Measurements from ENCODE around the gene VPS54.

The VPS54 gene

DNA sequence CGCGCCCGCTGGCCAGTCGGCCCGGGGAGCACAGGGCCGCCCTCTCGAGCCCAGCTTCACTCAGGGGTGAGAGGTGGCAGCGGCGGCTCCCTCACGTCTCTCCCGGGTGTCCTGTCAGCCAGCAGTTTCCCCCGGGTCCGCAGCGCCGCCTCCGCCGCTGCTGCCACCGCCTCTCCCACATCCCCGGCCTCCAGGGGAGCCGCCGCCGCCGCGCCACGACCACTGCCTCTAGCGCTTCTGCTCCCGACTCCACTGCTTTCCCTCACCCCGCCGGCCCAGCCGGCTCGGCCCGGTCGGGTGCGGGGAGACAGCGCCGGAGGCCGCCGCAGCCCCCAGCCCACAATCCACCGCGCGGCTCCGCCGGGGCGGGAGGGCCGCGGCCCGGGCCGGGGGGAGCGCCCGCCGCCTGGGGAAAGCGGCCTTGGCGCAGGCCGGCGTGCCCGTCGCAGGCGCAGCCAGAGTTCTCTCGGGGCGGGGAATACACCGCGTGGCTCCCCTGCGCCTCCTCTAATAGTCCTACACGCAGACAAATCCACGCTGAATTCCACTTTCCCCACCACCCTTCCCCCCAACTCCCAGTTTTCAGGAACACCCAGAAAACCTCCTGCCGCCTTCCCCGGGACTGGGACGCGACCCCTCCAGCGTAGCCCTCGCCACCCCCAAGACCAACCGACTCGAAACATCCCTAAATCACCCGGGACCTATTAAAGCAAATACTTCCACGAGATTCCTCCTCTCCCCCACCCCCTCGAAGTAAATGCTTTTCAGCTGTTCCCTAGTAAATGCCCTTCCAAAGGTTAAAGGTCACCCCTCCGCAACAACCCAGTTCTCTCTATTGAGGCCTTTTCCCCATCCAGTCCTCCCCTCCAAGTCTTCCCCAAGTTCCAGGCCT, at the start of gene VPS54:
Gene VPS54, minus strand, starts transcription at position 346 of the 892 bp plus-strand sequence. CDS start 35,429 bp downstream, outside the sequence.
- no peaks in the 10 kb centered on the region for H3K27me3 ChIP-seq (ENCODE audit: control insufficient read depth, insufficient read depth, low read length)
- H3K4me1 ChIP-seq (ENCODE audit: control insufficient read depth, insufficient read depth, low read length), result peaks cover 8% of the 10 kb centered on the region
- no peaks in the 10 kb centered on the region for H3K36me3 ChIP-seq (ENCODE audit: control insufficient read depth, insufficient read depth, low read length)
- no peaks in the 10 kb centered on the region for H3K9me3 ChIP-seq (ENCODE audit: control insufficient read depth, insufficient read depth, low read length)
- peak within 1 kb of the TSS; percentile 81 for H3K4me3 ChIP-seq (ENCODE audit: low read depth, low read length)
- H3K9ac ChIP-seq (ENCODE audit: low read depth, low read length), result peak within 1 kb of the TSS; percentile 77

DNA sequence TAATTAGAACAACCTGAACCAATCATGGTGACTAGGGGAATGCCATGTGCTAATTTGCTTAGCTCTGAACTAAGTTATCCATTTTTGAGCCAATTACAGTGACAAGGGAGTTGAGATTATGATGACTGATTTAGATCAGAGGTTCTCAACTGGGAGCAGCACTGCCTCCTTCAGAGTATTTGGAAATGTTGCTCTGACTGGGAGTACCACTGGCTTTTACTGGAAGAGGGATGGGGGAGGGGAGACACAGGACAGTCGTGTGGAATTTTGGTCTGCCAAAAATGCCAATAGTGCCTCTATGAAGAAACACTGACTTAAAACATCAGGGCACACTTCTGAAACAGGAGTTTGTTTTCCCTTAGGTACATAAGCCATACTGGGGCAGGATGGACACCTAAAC, 48.1 kb upstream of the VPS54 start:
- no peaks in the 10 kb centered on the region for H3K9me3 ChIP-seq (ENCODE audit: control insufficient read depth, insufficient read depth, low read length)
- no peaks in the 10 kb centered on the region for H3K36me3 ChIP-seq (ENCODE audit: control insufficient read depth, insufficient read depth, low read length)
- peaks cover 11% of the 10 kb centered on the region for H3K4me1 ChIP-seq (ENCODE audit: control insufficient read depth, insufficient read depth, low read length)
- no peak overlapping the region for H3K4me3 ChIP-seq (ENCODE audit: low read depth, low read length)
- H3K9ac ChIP-seq (ENCODE audit: low read depth, low read length), result no peak overlapping the region
- no peaks in the 10 kb centered on the region for H3K27me3 ChIP-seq (ENCODE audit: control insufficient read depth, insufficient read depth, low read length)

- Histone ChIP-seq H3K27me3 (ENCODE audit: control insufficient read depth, insufficient read depth, low read length) (no peaks in the 10 kb centered on the region), H3K36me3 (ENCODE audit: control insufficient read depth, insufficient read depth, low read length) (no peaks in the 10 kb centered on the region), H3K9me3 (ENCODE audit: control insufficient read depth, insufficient read depth, low read length) (no peaks in the 10 kb centered on the region), H3K4me1 (ENCODE audit: control insufficient read depth, insufficient read depth, low read length) (peaks cover 11% of the 10 kb centered on the region), H3K4me3 (ENCODE audit: low read depth, low read length) (no peak overlapping the region), H3K9ac (ENCODE audit: low read depth, low read length) (no peak overlapping the region)
These were observed 46.3 kb upstream of the VPS54 start for GRCh38 chr2:64065516-64065915.

DNA sequence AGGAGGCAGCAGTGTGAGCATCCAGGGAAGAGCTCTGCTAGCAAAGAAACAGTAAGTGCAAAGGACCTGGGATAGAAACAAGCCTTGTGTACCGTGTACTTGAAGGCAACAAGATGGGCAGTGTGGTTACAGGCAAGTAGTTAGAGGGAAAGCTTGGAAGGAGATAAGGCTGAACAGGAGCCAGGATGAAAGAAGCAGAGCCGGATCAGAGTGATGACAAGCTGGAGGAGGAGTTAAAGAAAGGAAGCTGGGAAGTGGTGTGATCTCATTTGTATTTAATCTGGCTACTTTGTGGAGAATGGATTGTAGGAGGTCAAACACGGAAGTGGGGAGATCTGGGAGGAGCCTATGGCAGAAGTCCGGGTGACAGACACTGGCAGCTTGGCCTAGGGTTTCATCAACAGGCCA, 44.7 kb upstream of the VPS54 start:
- Histone ChIP-seq H3K9me3 (ENCODE audit: control insufficient read depth, insufficient read depth, low read length) (no peaks in the 10 kb centered on the region), H3K9ac (ENCODE audit: low read depth, low read length) (no peak overlapping the region), H3K4me3 (ENCODE audit: low read depth, low read length) (no peak overlapping the region), H3K36me3 (ENCODE audit: control insufficient read depth, insufficient read depth, low read length) (no peaks in the 10 kb centered on the region), H3K4me1 (ENCODE audit: control insufficient read depth, insufficient read depth, low read length) (peaks cover 11% of the 10 kb centered on the region), H3K27me3 (ENCODE audit: control insufficient read depth, insufficient read depth, low read length) (no peaks in the 10 kb centered on the region)

DNA sequence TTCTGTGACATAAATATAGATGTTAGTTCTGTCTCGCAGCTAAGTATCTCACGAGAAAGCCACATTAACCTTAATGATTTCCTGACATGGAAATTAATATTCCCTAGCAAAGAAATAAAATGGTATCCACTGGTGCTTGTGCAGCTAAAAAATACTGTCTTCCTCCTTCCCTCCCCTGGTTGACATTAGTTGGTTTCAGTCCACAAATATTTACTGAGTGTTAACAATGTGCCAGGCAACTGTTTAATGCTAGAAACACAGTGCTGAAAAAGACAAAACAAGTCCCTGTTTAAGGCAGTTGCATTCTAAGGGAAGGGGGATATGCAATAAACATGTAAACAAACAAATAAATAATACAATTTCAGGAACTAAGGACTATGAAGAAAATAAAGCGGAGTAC, 44.2 kb upstream of the VPS54 start:
- no peak overlapping the region for H3K4me3 ChIP-seq (ENCODE audit: low read depth, low read length)
- H3K36me3 ChIP-seq (ENCODE audit: control insufficient read depth, insufficient read depth, low read length), result no peaks in the 10 kb centered on the region
- H3K9me3 ChIP-seq (ENCODE audit: control insufficient read depth, insufficient read depth, low read length), result no peaks in the 10 kb centered on the region
- H3K27me3 ChIP-seq (ENCODE audit: control insufficient read depth, insufficient read depth, low read length), result no peaks in the 10 kb centered on the region
- no peak overlapping the region for H3K9ac ChIP-seq (ENCODE audit: low read depth, low read length)
- H3K4me1 ChIP-seq (ENCODE audit: control insufficient read depth, insufficient read depth, low read length), result peaks cover 11% of the 10 kb centered on the region

DNA sequence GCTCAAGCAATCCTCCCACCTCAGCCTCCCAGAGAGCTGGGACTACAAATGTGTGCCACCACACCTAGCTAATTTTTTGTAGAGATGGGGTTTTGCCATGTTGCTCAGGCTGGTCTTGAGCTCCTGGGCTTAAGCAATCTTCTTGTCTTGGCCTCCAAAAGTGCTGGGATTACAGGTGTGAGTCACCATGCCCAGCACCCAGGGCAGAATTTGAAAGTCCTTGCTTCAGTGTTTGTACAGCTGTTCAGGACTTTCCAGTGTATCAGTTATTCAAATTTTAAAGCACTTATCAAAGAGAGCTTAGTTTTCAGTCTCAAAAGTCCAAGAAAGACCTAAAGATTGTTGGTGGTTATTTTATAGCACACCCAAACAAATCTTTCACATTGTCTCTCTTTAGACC, 43.6 kb upstream of the VPS54 start:
- Histone ChIP-seq H3K9me3 (ENCODE audit: control insufficient read depth, insufficient read depth, low read length) (no peaks in the 10 kb centered on the region), H3K9ac (ENCODE audit: low read depth, low read length) (no peak overlapping the region), H3K4me1 (ENCODE audit: control insufficient read depth, insufficient read depth, low read length) (peaks cover 11% of the 10 kb centered on the region), H3K27me3 (ENCODE audit: control insufficient read depth, insufficient read depth, low read length) (no peaks in the 10 kb centered on the region), H3K4me3 (ENCODE audit: low read depth, low read length) (no peak overlapping the region), H3K36me3 (ENCODE audit: control insufficient read depth, insufficient read depth, low read length) (no peaks in the 10 kb centered on the region)

DNA sequence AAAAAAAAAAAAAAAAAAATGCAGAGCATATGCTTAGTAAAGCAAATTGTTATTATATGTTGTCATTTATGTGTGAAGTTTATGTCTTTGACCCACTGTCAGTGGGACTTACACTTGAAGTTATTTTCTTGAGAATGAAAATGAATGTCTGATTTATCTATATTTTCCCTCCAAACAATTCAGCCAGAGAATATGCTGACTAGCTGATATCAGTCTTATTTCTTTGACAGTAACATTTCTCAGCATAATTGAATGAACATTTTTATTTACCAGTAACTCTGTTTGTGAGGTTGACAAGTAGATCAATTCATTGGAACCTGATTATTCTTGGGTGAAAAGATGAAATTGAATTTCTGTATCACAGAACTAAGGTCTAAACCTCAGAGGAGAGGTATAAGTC, 40.0 kb upstream of the VPS54 start:
- Histone ChIP-seq H3K4me3 (ENCODE audit: low read depth, low read length) (no peak overlapping the region), H3K9ac (ENCODE audit: low read depth, low read length) (no peak overlapping the region), H3K4me1 (ENCODE audit: control insufficient read depth, insufficient read depth, low read length) (peaks cover 7% of the 10 kb centered on the region), H3K9me3 (ENCODE audit: control insufficient read depth, insufficient read depth, low read length) (no peaks in the 10 kb centered on the region), H3K27me3 (ENCODE audit: control insufficient read depth, insufficient read depth, low read length) (no peaks in the 10 kb centered on the region), H3K36me3 (ENCODE audit: control insufficient read depth, insufficient read depth, low read length) (no peaks in the 10 kb centered on the region)

DNA sequence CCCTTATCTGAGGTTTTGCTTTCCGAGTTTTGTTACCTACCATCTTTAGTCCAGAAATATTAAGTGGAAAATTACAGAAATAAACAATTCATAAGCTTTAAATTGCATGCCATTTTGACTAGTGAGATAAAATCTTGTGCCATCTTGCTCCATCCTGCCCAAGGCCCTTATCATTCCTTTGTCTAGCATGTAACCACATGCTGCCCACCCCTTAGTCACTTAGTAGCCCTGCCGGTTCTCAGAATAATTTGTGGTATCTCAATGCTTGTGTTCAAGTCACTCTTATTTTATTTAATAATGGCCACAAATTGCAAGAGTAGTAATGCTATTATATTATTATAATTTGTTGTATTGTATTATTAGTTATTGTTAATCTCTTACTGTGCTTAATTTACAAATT, 36.8 kb upstream of the VPS54 start:
- H3K36me3 ChIP-seq (ENCODE audit: control insufficient read depth, insufficient read depth, low read length), result no peaks in the 10 kb centered on the region
- peaks cover 7% of the 10 kb centered on the region for H3K4me1 ChIP-seq (ENCODE audit: control insufficient read depth, insufficient read depth, low read length)
- no peaks in the 10 kb centered on the region for H3K27me3 ChIP-seq (ENCODE audit: control insufficient read depth, insufficient read depth, low read length)
- H3K4me3 ChIP-seq (ENCODE audit: low read depth, low read length), result no peak overlapping the region
- no peaks in the 10 kb centered on the region for H3K9me3 ChIP-seq (ENCODE audit: control insufficient read depth, insufficient read depth, low read length)
- no peak overlapping the region for H3K9ac ChIP-seq (ENCODE audit: low read depth, low read length)

GRCh38 chr2:64054161-64054915, 35.1 kb upstream of the VPS54 start:
- Histone ChIP-seq H3K9ac (ENCODE audit: low read depth, low read length) (no peak overlapping the region), H3K27me3 (ENCODE audit: control insufficient read depth, insufficient read depth, low read length) (no peaks in the 10 kb centered on the region), H3K4me3 (ENCODE audit: low read depth, low read length) (no peak overlapping the region), H3K9me3 (ENCODE audit: control insufficient read depth, insufficient read depth, low read length) (no peaks in the 10 kb centered on the region), H3K36me3 (ENCODE audit: control insufficient read depth, insufficient read depth, low read length) (no peaks in the 10 kb centered on the region), H3K4me1 (ENCODE audit: control insufficient read depth, insufficient read depth, low read length) (peaks cover 7% of the 10 kb centered on the region)

- Histone ChIP-seq H3K36me3 (ENCODE audit: control insufficient read depth, insufficient read depth, low read length) (no peaks in the 10 kb centered on the region), H3K27me3 (ENCODE audit: control insufficient read depth, insufficient read depth, low read length) (no peaks in the 10 kb centered on the region), H3K9me3 (ENCODE audit: control insufficient read depth, insufficient read depth, low read length) (no peaks in the 10 kb centered on the region), H3K9ac (ENCODE audit: low read depth, low read length) (no peak overlapping the region), H3K4me3 (ENCODE audit: low read depth, low read length) (no peak overlapping the region), H3K4me1 (ENCODE audit: control insufficient read depth, insufficient read depth, low read length) (peaks cover 7% of the 10 kb centered on the region)
These were observed 33.4 kb upstream of the VPS54 start for GRCh38 chr2:64052463-64053241.

- no peaks in the 10 kb centered on the region for H3K27me3 ChIP-seq (ENCODE audit: control insufficient read depth, insufficient read depth, low read length)
- no peaks in the 10 kb centered on the region for H3K36me3 ChIP-seq (ENCODE audit: control insufficient read depth, insufficient read depth, low read length)
- peaks cover 7% of the 10 kb centered on the region for H3K4me1 ChIP-seq (ENCODE audit: control insufficient read depth, insufficient read depth, low read length)
- no peak overlapping the region for H3K4me3 ChIP-seq (ENCODE audit: low read depth, low read length)
- no peaks in the 10 kb centered on the region for H3K9me3 ChIP-seq (ENCODE audit: control insufficient read depth, insufficient read depth, low read length)
- H3K9ac ChIP-seq (ENCODE audit: low read depth, low read length), result no peak overlapping the region
These were observed 30.5 kb upstream of the VPS54 start for GRCh38 chr2:64049633-64050220.
